Measurements from ENCODE around the gene PTPN22.

Gene PTPN22

DNA sequence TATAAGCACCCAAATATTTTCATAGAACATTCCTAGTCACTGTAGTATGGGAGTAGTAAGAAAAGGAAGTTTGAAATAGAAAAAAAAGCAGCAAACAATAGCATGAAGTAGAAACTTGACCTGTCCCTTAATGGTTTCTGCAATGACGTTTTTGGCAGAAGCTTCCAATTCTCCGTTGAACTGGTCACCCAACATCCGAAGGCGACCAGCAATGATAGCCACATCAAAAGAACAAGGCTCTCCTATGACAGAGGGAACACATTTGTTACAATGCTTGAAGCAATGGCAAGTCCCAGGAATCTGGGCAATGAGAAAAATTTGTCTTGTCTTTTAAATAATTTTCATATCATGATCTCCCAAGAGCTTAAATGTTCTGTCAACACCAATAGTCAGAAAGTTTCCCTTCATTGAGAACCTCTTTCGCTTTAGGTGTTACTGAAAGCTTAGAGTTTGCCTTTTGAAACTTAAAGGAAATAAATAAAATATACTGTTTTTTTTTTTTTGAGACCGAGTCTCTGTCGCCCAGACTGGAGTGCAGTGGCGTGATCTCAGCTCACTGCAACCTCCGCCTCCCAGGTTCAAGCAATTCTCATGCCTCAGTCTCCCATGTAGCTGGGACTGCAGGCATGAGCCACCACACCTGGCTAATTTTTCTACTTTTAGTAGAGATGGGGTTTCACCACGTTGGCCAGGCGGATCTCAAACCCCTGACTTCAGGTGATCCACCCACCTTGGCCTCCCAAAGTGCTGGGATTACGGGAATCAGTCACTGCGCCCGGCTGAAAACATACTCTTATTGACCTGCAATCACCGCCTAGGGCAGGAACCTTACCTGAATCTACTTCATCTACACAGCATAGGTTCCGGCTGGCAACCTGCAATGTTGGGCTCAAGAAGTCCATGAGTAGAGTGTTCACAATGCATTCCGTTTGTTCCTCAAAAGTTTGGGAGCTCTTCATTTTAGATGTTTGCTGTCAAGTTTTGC, 15.2 kb upstream of the PTPN22 start:
- Histone ChIP-seq H3K27ac (ENCODE audit: low read length) (no peak overlapping the region), H3K36me3 (replicated peaks; ENCODE audit: low read depth, low read length) (no peaks in the 10 kb centered on the region), H4K20me1 (ENCODE audit: insufficient read depth, low read length) (no peaks in the 10 kb centered on the region), H3K9me3 (ENCODE audit: insufficient read depth, low read length) (no peaks in the 10 kb centered on the region), H3K79me2 (ENCODE audit: low read length) (no peaks in the 10 kb centered on the region), H3K4me1 (ENCODE audit: low read length) (peaks cover 8% of the 10 kb centered on the region), H3K4me3 (ENCODE audit: low read length) (no peak overlapping the region), H3K4me2 (ENCODE audit: low read length) (peak overlapping the region; percentile 36), H3K27me3 (ENCODE audit: low read depth, low read length) (no peaks in the 10 kb centered on the region), H2AFZ (ENCODE audit: low read depth, low read length) (peak overlapping the region; percentile 66; the same call in 1 of the 2 replicates), H3K9ac (ENCODE audit: low read length) (no peak overlapping the region)
- TF ChIP-seq, protein P1, sequence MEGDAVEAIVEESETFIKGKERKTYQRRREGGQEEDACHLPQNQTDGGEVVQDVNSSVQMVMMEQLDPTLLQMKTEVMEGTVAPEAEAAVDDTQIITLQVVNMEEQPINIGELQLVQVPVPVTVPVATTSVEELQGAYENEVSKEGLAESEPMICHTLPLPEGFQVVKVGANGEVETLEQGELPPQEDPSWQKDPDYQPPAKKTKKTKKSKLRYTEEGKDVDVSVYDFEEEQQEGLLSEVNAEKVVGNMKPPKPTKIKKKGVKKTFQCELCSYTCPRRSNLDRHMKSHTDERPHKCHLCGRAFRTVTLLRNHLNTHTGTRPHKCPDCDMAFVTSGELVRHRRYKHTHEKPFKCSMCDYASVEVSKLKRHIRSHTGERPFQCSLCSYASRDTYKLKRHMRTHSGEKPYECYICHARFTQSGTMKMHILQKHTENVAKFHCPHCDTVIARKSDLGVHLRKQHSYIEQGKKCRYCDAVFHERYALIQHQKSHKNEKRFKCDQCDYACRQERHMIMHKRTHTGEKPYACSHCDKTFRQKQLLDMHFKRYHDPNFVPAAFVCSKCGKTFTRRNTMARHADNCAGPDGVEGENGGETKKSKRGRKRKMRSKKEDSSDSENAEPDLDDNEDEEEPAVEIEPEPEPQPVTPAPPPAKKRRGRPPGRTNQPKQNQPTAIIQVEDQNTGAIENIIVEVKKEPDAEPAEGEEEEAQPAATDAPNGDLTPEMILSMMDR (IDR thresholded peaks at IDR 0.05; ENCODE audit: low read depth, low read length) = no peak
- no peak for TF ChIP-seq EZH2phosphoT487 (IDR thresholded peaks at IDR 0.05; ENCODE audit: low read depth)

DNA sequence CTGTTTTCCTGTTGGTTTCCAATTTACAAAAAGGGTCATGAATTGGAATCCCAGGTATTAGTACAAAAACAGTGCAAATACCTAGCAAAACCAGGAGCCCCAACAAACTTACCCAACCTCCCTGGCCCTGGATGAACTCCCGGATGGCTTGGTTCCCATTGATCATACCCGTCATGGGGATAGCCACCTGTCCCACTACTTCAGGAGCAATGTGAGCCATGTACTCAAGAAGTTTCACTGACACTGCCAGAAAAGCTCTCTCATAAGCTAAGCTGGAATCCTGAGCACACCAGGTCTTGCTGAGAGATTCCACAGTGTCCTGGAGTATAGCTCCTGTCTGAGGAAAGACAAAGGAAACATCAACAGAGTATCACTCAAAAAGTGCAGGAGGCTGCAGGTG, 10.1 kb upstream of the PTPN22 start:
- Histone ChIP-seq H2AFZ (ENCODE audit: low read depth, low read length) (no peak overlapping the region), H3K4me2 (ENCODE audit: low read length) (no peak overlapping the region), H3K9ac (ENCODE audit: low read length) (no peak overlapping the region), H3K27me3 (ENCODE audit: low read depth, low read length) (no peaks in the 10 kb centered on the region), H3K4me3 (ENCODE audit: low read length) (no peak overlapping the region), H3K27ac (ENCODE audit: low read length) (no peak overlapping the region), H3K9me3 (ENCODE audit: insufficient read depth, low read length) (no peaks in the 10 kb centered on the region), H3K36me3 (replicated peaks; ENCODE audit: low read depth, low read length) (no peaks in the 10 kb centered on the region), H3K4me1 (ENCODE audit: low read length) (peaks cover 21% of the 10 kb centered on the region), H4K20me1 (ENCODE audit: insufficient read depth, low read length) (no peaks in the 10 kb centered on the region), H3K79me2 (ENCODE audit: low read length) (no peaks in the 10 kb centered on the region)
- TF ChIP-seq, protein P1 (IDR thresholded peaks at IDR 0.05; ENCODE audit: low read depth, low read length) = no peak
- no peak for TF ChIP-seq EZH2phosphoT487 (IDR thresholded peaks at IDR 0.05; ENCODE audit: low read depth)

DNA sequence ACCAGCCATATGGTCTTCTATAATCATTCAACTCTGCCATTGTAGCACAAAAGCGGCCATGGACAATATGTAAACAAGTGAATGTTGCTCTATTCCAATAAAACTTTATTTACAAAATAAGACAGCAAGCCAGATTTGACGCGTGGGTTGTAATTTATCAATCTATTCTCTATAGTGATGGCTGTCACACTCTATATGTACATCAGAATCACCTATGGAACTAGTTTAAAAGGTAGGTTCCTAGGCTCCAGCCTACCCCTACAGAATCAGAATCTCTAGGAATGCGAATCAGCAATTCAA, 8.2 kb upstream of the PTPN22 start:
- Histone ChIP-seq H3K36me3 (replicated peaks; ENCODE audit: low read depth, low read length) (no peaks in the 10 kb centered on the region), H3K4me1 (ENCODE audit: low read length) (peaks cover 21% of the 10 kb centered on the region), H4K20me1 (ENCODE audit: insufficient read depth, low read length) (no peaks in the 10 kb centered on the region), H3K9me3 (ENCODE audit: insufficient read depth, low read length) (no peaks in the 10 kb centered on the region), H3K4me2 (ENCODE audit: low read length) (no peak overlapping the region), H3K9ac (ENCODE audit: low read length) (no peak overlapping the region), H3K27me3 (ENCODE audit: low read depth, low read length) (no peaks in the 10 kb centered on the region), H3K79me2 (ENCODE audit: low read length) (no peaks in the 10 kb centered on the region), H3K4me3 (ENCODE audit: low read length) (no peak overlapping the region), H2AFZ (ENCODE audit: low read depth, low read length) (no peak overlapping the region), H3K27ac (ENCODE audit: low read length) (no peak overlapping the region)
- TF ChIP-seq, protein P1 (IDR thresholded peaks at IDR 0.05; ENCODE audit: low read depth, low read length) = no peak
- no peak for TF ChIP-seq EZH2phosphoT487 (IDR thresholded peaks at IDR 0.05; ENCODE audit: low read depth)

DNA sequence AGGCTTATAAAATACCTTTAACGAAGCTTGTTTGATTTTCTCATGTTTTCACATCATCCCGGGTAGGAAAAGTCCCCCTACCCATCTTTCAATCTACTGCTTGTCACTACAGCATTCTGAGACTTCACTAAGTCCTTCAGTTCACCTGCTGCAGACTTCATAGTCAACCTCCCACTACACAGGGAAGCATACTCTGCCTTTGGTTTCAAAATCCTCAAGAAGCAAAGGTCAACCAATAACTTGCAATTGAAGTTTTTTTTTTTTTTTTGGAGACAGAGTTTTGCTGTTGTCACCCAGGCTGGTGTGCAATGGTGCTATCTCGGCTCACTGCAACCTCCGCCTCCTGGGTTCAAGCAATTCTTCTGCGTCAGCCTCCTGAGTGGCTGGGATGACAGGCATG, 4.7 kb upstream of the PTPN22 start:
- Histone ChIP-seq H3K79me2 (ENCODE audit: low read length) (no peaks in the 10 kb centered on the region), H4K20me1 (ENCODE audit: insufficient read depth, low read length) (no peaks in the 10 kb centered on the region), H3K4me2 (ENCODE audit: low read length) (no peak overlapping the region), H3K27ac (ENCODE audit: low read length) (no peak overlapping the region), H3K9me3 (ENCODE audit: insufficient read depth, low read length) (no peaks in the 10 kb centered on the region), H3K9ac (ENCODE audit: low read length) (no peak overlapping the region), H3K27me3 (ENCODE audit: low read depth, low read length) (no peaks in the 10 kb centered on the region), H3K4me1 (ENCODE audit: low read length) (peaks cover 44% of the 10 kb centered on the region), H2AFZ (ENCODE audit: low read depth, low read length) (no peak overlapping the region), H3K36me3 (replicated peaks; ENCODE audit: low read depth, low read length) (no peaks in the 10 kb centered on the region), H3K4me3 (ENCODE audit: low read length) (no peak overlapping the region)
- TF ChIP-seq, protein P1 (IDR thresholded peaks at IDR 0.05; ENCODE audit: low read depth, low read length) = no peak
- TF ChIP-seq EZH2phosphoT487 (IDR thresholded peaks at IDR 0.05; ENCODE audit: low read depth) = no peak
